Measurements from ENCODE around the gene NHS. TPM values are rescaled to one million over a fixed set of nuclear protein-coding genes. Genes with fewer than 3 reads are reported as not detected.

NHS gene
- total RNA-seq, 4 donors from 2014 or later: 2.4 to 5.4 (median 4.0) TPM

DNA sequence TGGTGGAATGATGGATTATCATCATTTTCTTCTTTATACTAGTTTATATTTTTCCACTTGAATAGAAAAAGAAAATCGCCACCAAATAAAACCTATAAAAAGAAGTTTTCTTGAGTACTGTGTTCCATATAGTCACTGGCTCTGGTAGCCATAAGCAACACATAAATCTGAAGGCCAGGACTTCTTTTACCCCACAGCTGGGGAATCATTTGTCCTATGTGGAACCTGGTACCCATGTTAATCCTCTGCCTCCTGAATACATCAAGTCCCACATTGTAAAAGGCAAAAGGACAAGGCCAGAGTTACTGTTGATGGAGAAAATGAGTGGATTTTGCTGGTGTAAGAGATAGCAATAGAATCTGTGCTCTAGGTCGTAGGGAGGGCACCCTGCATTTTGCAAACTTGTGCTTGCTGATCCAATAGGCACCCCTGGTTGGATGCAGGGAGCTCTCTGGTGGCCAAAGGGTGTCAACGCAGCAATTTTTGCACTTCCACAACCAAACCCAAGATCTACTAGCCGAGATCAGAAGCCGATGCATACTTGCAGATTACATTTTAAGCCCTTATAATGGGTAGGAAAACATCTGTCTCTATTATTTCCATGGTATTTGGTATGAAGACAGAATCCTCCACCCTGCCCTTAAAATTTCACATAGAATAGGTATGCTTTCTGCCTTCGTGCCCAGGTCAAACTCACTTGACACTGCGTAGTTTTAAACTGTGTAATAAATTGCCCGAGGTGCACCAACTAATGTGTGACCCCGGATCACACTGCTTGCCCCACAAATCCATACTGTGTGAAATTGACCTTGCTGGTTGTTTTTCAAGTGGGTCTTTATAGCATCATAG lies 216.1 kb downstream of the NHS start:
- H3K4me3 ChIP-seq (ENCODE audit: low read depth, poor library complexity, severe bottlenecking): no peak overlapping the region
- intact Hi-C loops (cut with DNase I; ENCODE audit: low total_unique reads): no loop called here
- TF ChIP-seq, protein P1, sequence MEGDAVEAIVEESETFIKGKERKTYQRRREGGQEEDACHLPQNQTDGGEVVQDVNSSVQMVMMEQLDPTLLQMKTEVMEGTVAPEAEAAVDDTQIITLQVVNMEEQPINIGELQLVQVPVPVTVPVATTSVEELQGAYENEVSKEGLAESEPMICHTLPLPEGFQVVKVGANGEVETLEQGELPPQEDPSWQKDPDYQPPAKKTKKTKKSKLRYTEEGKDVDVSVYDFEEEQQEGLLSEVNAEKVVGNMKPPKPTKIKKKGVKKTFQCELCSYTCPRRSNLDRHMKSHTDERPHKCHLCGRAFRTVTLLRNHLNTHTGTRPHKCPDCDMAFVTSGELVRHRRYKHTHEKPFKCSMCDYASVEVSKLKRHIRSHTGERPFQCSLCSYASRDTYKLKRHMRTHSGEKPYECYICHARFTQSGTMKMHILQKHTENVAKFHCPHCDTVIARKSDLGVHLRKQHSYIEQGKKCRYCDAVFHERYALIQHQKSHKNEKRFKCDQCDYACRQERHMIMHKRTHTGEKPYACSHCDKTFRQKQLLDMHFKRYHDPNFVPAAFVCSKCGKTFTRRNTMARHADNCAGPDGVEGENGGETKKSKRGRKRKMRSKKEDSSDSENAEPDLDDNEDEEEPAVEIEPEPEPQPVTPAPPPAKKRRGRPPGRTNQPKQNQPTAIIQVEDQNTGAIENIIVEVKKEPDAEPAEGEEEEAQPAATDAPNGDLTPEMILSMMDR (IDR thresholded peaks at IDR 0.05): peak in 1 of 3 donors; percentile 22
- TF ChIP-seq POLR2A (IDR thresholded peaks at IDR 0.05): no peak
- WGBS, 2 donors: 25 to 43% methylated on average over 9 of the region's 9 CpGs
- peak in 1 of 2 donors; percentile 48 for DNase-seq (ENCODE audit: low spot score in 2 of 2)

DNA sequence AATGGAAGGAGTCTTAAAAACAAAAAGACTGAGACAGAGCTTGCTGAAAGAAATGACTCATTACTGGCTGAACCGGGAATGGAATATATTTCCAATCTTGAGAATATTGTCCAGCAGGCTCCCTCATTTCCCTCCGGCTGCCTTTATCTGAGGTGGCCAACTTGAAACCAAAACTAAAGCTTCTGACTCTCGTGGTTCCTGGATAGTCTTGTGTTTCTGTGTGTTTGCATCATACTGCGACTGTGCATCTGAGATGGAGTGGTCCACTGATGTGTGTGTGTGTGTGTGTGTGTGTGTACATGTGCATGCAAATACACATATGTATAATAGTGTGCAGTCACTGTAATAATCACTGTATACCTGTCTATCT lies 216.7 kb downstream of the NHS start:
- intact Hi-C loops (cut with DNase I; ENCODE audit: low total_unique reads): no loop called here
- WGBS, 2 donors: 16 to 48% methylated on average over 4 of the region's 4 CpGs
- DNase-seq (ENCODE audit: low spot score in 2 of 2): no peak
- TF ChIP-seq POLR2A (IDR thresholded peaks at IDR 0.05): no peak
- TF ChIP-seq, protein P1 (IDR thresholded peaks at IDR 0.05): no peak
- no peak overlapping the region for H3K4me3 ChIP-seq (ENCODE audit: low read depth, poor library complexity, severe bottlenecking)

DNA sequence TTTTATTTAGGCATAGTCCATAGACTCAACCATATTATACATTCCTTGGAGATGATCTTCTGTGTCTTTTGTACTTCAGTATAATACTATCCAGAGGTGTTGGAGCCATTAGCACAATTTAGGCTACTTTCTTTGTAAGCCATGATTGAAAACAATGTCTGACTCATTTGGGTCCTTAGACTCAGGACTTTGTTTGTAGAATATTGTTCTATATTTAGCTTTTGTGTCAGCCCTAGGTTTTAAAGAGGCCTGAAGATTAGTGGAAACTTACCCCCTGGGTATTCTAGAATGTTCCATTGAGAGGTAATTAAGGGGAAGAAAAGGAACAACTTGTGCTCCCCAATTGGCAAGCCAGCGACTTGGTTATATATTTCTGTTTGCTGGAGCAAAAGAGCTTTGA lies 217.1 kb downstream of the NHS start:
- WGBS, 2 donors: 23 to 25% methylated on average over 1 of the region's 1 CpG
- no peak for TF ChIP-seq POLR2A (IDR thresholded peaks at IDR 0.05)
- TF ChIP-seq, protein P1 (IDR thresholded peaks at IDR 0.05): no peak
- intact Hi-C loops (cut with DNase I; ENCODE audit: low total_unique reads): no loop called here
- H3K4me3 ChIP-seq (ENCODE audit: low read depth, poor library complexity, severe bottlenecking): no peak overlapping the region
- DNase-seq (ENCODE audit: low spot score in 2 of 2): no peak

DNA sequence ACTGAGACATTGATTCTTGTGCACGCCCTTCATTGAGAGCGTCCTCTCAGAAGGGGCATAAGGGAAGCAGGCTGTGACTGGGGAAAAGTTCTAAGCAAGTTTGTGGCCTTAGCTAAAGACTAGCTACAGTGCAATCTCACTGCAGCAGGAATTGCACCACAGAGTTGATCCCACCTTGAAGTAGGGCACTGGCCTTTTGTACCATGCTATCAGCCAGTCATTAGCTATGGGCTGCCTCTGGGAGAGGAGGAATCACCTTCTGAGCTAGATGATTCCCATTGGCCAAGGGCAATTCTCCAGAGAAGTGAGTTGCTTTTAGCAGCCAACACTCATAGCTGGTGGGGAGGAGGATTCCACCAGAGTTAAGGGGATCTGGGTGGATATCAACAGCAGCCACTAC lies 219.7 kb downstream of the NHS start:
- no peak overlapping the region for H3K4me3 ChIP-seq (ENCODE audit: low read depth, poor library complexity, severe bottlenecking)
- intact Hi-C loops (cut with DNase I; ENCODE audit: low total_unique reads): no loop called here
- TF ChIP-seq, protein P1 (IDR thresholded peaks at IDR 0.05): no peak
- TF ChIP-seq POLR2A (IDR thresholded peaks at IDR 0.05): no peak
- 82 to 95% methylated on average over 2 of the region's 2 CpGs for WGBS, 2 donors
- no peak for DNase-seq (ENCODE audit: low spot score in 2 of 2)

GRCh38 chrX:17595456-17596035 lies 220.5 kb downstream of the NHS start:
- TF ChIP-seq POLR2A (IDR thresholded peaks at IDR 0.05): no peak
- TF ChIP-seq, protein P1 (IDR thresholded peaks at IDR 0.05): no peak
- no peak overlapping the region for H3K4me3 ChIP-seq (ENCODE audit: low read depth, poor library complexity, severe bottlenecking)
- no peak for DNase-seq (ENCODE audit: low spot score in 2 of 2)
- intact Hi-C loops (cut with DNase I; ENCODE audit: low total_unique reads): no loop called here
- 64 to 77% methylated on average over 3 of the region's 3 CpGs for WGBS, 2 donors
